SK-N-MC (cell line): ENCODE data around the gene SERPINA1.

Experiments used
- FOXP2 ChIP-seq: optimal IDR thresholded peaks from 2 replicates; pipeline ENCODE3; 2011; ENCODE audit warnings: mild to moderate bottlenecking, moderate library complexity; ENCODE audit not compliant: insufficient read depth; ENCODE audit errors: extremely low read length, control extremely low read depth
- POLR2AphosphoS5 ChIP-seq: IDR thresholded peaks from 2 replicates; pipeline ENCODE4 v1.6.1; 2012; ENCODE audit warnings: mild to moderate bottlenecking, low read depth, low read length, borderline replicate concordance

GRCh38 chr14:94395888-94396574 is 7.6 kb upstream of the SERPINA1 start:
- TF ChIP-seq FOXP2: no peak
- TF ChIP-seq POLR2AphosphoS5: no peak
